Spleen (tissue), 11 donors: ENCODE results near the gene ZNF609. TPM values are rescaled to one million over a fixed set of nuclear protein-coding genes. Genes with fewer than 3 reads are reported as not detected.

Experiments used
- DNase-seq: peaks from one replicate; pipeline ENCODE4 v3.0.0-alpha.2; 2020
- H3K27ac ChIP-seq, 8 donors: fragments of 200-600 bp; sonication (generic) in 7 of 8; 1 replicate in 4 of 8; 2 replicates in 4 of 8; pipeline versions ENCODE4 v1.5.0 to v1.8.0; 2016 to 2021; ENCODE audit warnings: inconsistent platforms in 4 of 8, mild to moderate bottlenecking in 4 of 8, moderate library complexity in 1 of 8
- H3K27me3 ChIP-seq, 7 donors: fragments of 200-600 bp; sonication (generic) in 6 of 7; replicated peaks in 1 of 7; 1 replicate in 4 of 7; 2 replicates in 3 of 7; pipeline versions ENCODE4 v1.5.0 to v1.8.0; 2016 to 2021; ENCODE audit warnings: inconsistent platforms in 3 of 7, mild to moderate bottlenecking in 1 of 7
- H3K36me3 ChIP-seq, 6 donors: fragments of 200-600 bp; sonication (generic) in 5 of 6; 1 replicate in 4 of 6; 2 replicates in 2 of 6; pipeline versions ENCODE4 v1.5.0 to v1.8.0; 2016 to 2021; ENCODE audit warnings: inconsistent platforms in 2 of 6
- H3K4me1 ChIP-seq, 6 donors: fragments of 200-600 bp; sonication (generic) in 5 of 6; 1 replicate in 3 of 6; 2 replicates in 3 of 6; pipeline versions ENCODE4 v1.5.0 to v1.8.0; 2016 to 2021; ENCODE audit warnings: inconsistent platforms in 3 of 6
- H3K4me3 ChIP-seq, 8 donors: fragments of 200-600 bp; sonication (generic) in 7 of 8; 1 replicate in 4 of 8; 2 replicates in 4 of 8; pipeline versions ENCODE4 v1.5.0 to v1.8.0; 2016 to 2021; ENCODE audit warnings: inconsistent platforms in 4 of 8, mild to moderate bottlenecking in 4 of 8, moderate library complexity in 2 of 8
- H3K9me3 ChIP-seq, 8 donors: fragments of 200-600 bp; sonication (generic) in 7 of 8; 1 replicate in 4 of 8; 2 replicates in 4 of 8; pipeline versions ENCODE4 v1.5.0 to v1.8.0; 2016 to 2021; ENCODE audit warnings: inconsistent platforms in 4 of 8
- CTCF ChIP-seq, 11 experiments: fragments of 200-600 bp in 7 of 11; fragments of 450-650 bp in 4 of 11; sonication (generic) in 4 of 11; IDR thresholded peaks in 8 of 11; conservative IDR thresholded peaks in 3 of 11; 1 replicate in 7 of 11; 2 replicates in 4 of 11; pipeline versions ENCODE4 v1.4.0 to v1.8.0; 2016 to 2021; ENCODE audit warnings: antibody characterized with exemption in 11 of 11, inconsistent platforms in 4 of 11, mild to moderate bottlenecking in 1 of 11
- POLR2A ChIP-seq, 3 donors: fragments of 450-650 bp; IDR thresholded peaks; one replicate each; pipeline ENCODE4 v1.5.1; 2017; ENCODE audit warnings: antibody characterized with exemption in 3 of 3, mild to moderate bottlenecking in 1 of 3
- POLR2AphosphoS5 ChIP-seq, 3 donors: sonication (generic); formaldehyde crosslinking; IDR thresholded peaks; one replicate each; pipeline ENCODE4 v1.5.1; 2017; ENCODE audit warnings: antibody characterized with exemption in 3 of 3
- WGBS, 5 donors: extraction: QIAGEN DNeasy Blood & Tissue Kit in 3 of 5; methylation state at CpG; one replicate each; pipeline versions ENCODE4 v1.1.5 to v1.1.7; 2013 to 2018; 5-methylcytosine and 5-hydroxymethylcytosine counted together
- intact Hi-C: fragments of 100-400 bp; cut with DNase I; formaldehyde crosslinking; loops from one replicate; pipeline ENCODE4 v1.15.0; 2023; ENCODE audit warnings: low total_unique reads
- polyA plus RNA-seq, 3 donors: library from polyadenylated mRNA; stranded (reverse); fragments of 200-250 nt; gene quantifications; one replicate each; pipeline ENCODE4 v1.2.1, GENCODE V29; 2013
- total RNA-seq, 7 donors: library from RNA; depleted of rRNA in 3 of 7; stranded (reverse); fragments of >200 nt in 3 of 7; fragmentation: NEBNext Ultra II Directional in 4 of 7; extraction: Animal tissue kit (Norgen Biotek cat#: 25700) in 4 of 7; gene quantifications; one replicate each; pipeline versions ENCODE4 v1.1.0 to v1.2.1, GENCODE V29; 2016 to 2021
- donor health status: healthy with polysubstance abuse.
- donor health status: DM: no; HTN: no; CAD: no; lungs with moderate emphysema.
- donor health status: DM: no; HTN: no; CAD: no.
- donor health status: Bipolar disorder and iron deficiency.
- donor health status: healthy.
- donor health status: DM: no; HTN: no; CAD: no.
- donor health status: DM: yes; HTN: yes; CAD: no.

Gene ZNF609
- total and polyA plus RNA-seq, 10 donors = 2.4 to 55.7 (median 38.8) TPM

GRCh38 chr15:64621056-64621455 lies 160.7 kb downstream of the ZNF609 start:
- intact Hi-C loops = no loop called here
- Histone ChIP-seq H3K27ac (peak overlapping the region in 5 of 8 donors; percentile 8 to 82 (median 78)), H3K36me3 (peaks cover 0 to 13% (median 0%) of the 10 kb centered on the region in 6 donors), H3K4me1 (peaks cover 31 to 82% (median 60%) of the 10 kb centered on the region in 6 donors), H3K9me3 (no peaks in the 10 kb centered on the region), H3K27me3 (no peaks in the 10 kb centered on the region), H3K4me3 (no peak overlapping the region)
- no peak for TF ChIP-seq CTCF (IDR thresholded peaks at IDR 0.05 in 8 of 11, conservative IDR thresholded peaks at IDR 0.05 in 3 of 11)
- TF ChIP-seq POLR2A (IDR thresholded peaks at IDR 0.05) = no peak
- no peak for TF ChIP-seq POLR2AphosphoS5 (IDR thresholded peaks at IDR 0.05)
- no peak for DNase-seq
- 84 to 94% (median 90%) methylated on average over 3 of the region's 3 CpGs for WGBS, 5 donors

GRCh38 chr15:64622410-64623260 lies 162.3 kb downstream of the ZNF609 start:
- intact Hi-C loops = no loop called here
- Histone ChIP-seq H3K9me3 (no peaks in the 10 kb centered on the region), H3K4me3 (peak overlapping the region in 3 of 8 donors; percentile 3 to 45 (median 11)), H3K27ac (peak overlapping the region; percentile 44 to 82 (median 74)), H3K27me3 (no peaks in the 10 kb centered on the region), H3K4me1 (peaks cover 31 to 97% (median 60%) of the 10 kb centered on the region in 6 donors), H3K36me3 (peaks cover 0 to 13% (median 0%) of the 10 kb centered on the region in 6 donors)
- TF ChIP-seq CTCF (IDR thresholded peaks at IDR 0.05 in 8 of 11, conservative IDR thresholded peaks at IDR 0.05 in 3 of 11) = no peak
- peak in 2 of 3 donors; percentile 41 to 51 for TF ChIP-seq POLR2AphosphoS5 (IDR thresholded peaks at IDR 0.05)
- TF ChIP-seq POLR2A (IDR thresholded peaks at IDR 0.05) = no peak
- WGBS, 5 donors = 21 to 33% (median 27%) methylated on average over 7 of the region's 7 CpGs
- peak; percentile 73 for DNase-seq

GRCh38 chr15:64623347-64623996 lies 163.1 kb downstream of the ZNF609 start:
- H3K27me3 ChIP-seq = no peaks in the 10 kb centered on the region
- no peaks in the 10 kb centered on the region for H3K9me3 ChIP-seq
- TF ChIP-seq POLR2A (IDR thresholded peaks at IDR 0.05) (no peak), CTCF (IDR thresholded peaks at IDR 0.05 in 8 of 11, conservative IDR thresholded peaks at IDR 0.05 in 3 of 11) (no peak)
- H3K4me1 ChIP-seq = peaks cover 31 to 88% (median 60%) of the 10 kb centered on the region in 6 donors
- peaks cover 0 to 13% (median 0%) of the 10 kb centered on the region in 6 donors for H3K36me3 ChIP-seq
- WGBS, 5 donors = 40 to 55% (median 50%) methylated on average over 2 of the region's 2 CpGs
- DNase-seq = no peak
- peak overlapping the region in 5 of 8 donors; percentile 73 to 82 (median 78) for H3K27ac ChIP-seq
- intact Hi-C loops = no loop called here
- H3K4me3 ChIP-seq = peak overlapping the region in 3 of 8 donors; percentile 3 to 45 (median 11)

GRCh38 chr15:64624242-64624641 lies 163.9 kb downstream of the ZNF609 start:
- Histone ChIP-seq H3K4me1 (peaks cover 31 to 86% (median 56%) of the 10 kb centered on the region in 6 donors), H3K27ac (peak overlapping the region in 4 of 8 donors; percentile 76 to 82 (median 79)), H3K4me3 (no peak overlapping the region), H3K27me3 (no peaks in the 10 kb centered on the region), H3K36me3 (peaks cover 0 to 13% (median 0%) of the 10 kb centered on the region in 6 donors), H3K9me3 (no peaks in the 10 kb centered on the region)
- WGBS, 5 donors = 53 to 77% (median 66%) methylated on average over 2 of the region's 2 CpGs
- intact Hi-C loops = no loop called here
- no peak for DNase-seq
- TF ChIP-seq POLR2A (IDR thresholded peaks at IDR 0.05) = no peak
- no peak for TF ChIP-seq CTCF (IDR thresholded peaks at IDR 0.05 in 8 of 11, conservative IDR thresholded peaks at IDR 0.05 in 3 of 11)
- TF ChIP-seq POLR2AphosphoS5 (IDR thresholded peaks at IDR 0.05) = no peak
